Measurements from ENCODE around the gene NKX2-4. TPM values are rescaled to one million over a fixed set of nuclear protein-coding genes. Genes with fewer than 3 reads are reported as not detected.

NKX2-4 gene
- total RNA-seq, 1 donor from 2014 or later, result not detected

GRCh38 chr20:21364413-21364812, 32.9 kb downstream of the NKX2-4 start:
- peaks cover 44% of the 10 kb centered on the region for H3K36me3 Mint-ChIP-seq (ENCODE audit: unreplicated experiment)

GRCh38 chr20:21361266-21361665, 36.1 kb downstream of the NKX2-4 start:
- Mint-ChIP-seq H3K27me3 (ENCODE audit: unreplicated experiment) (no peaks in the 10 kb centered on the region), H3K36me3 (ENCODE audit: unreplicated experiment) (peaks cover 39% of the 10 kb centered on the region), H3K4me1 (ENCODE audit: unreplicated experiment) (no peaks in the 10 kb centered on the region), H3K27ac (ENCODE audit: unreplicated experiment) (no peak overlapping the region), H3K9me3 (ENCODE audit: unreplicated experiment) (no peaks in the 10 kb centered on the region), H3K4me3 (ENCODE audit: unreplicated experiment) (no peak overlapping the region)
- no peak for TF ChIP-seq CTCF (IDR thresholded peaks at IDR 0.05)
- no peak for DNase-seq (ENCODE audit: extremely low spot score, unreplicated experiment)

More at GRCh38 chr20:21364413-21364812, 32.9 kb downstream of the NKX2-4 start:
- H3K27me3 Mint-ChIP-seq (ENCODE audit: unreplicated experiment), result no peaks in the 10 kb centered on the region
- H3K4me1 Mint-ChIP-seq (ENCODE audit: unreplicated experiment), result no peaks in the 10 kb centered on the region
- DNase-seq (ENCODE audit: extremely low spot score, unreplicated experiment), result no peak
- no peak overlapping the region for H3K27ac Mint-ChIP-seq (ENCODE audit: unreplicated experiment)
- H3K9me3 Mint-ChIP-seq (ENCODE audit: unreplicated experiment), result no peaks in the 10 kb centered on the region
- H3K4me3 Mint-ChIP-seq (ENCODE audit: unreplicated experiment), result no peak overlapping the region
- no peak for TF ChIP-seq CTCF (IDR thresholded peaks at IDR 0.05)

GRCh38 chr20:21360705-21361104, 36.6 kb downstream of the NKX2-4 start:
- Mint-ChIP-seq H3K27me3 (ENCODE audit: unreplicated experiment) (no peaks in the 10 kb centered on the region), H3K4me1 (ENCODE audit: unreplicated experiment) (no peaks in the 10 kb centered on the region), H3K4me3 (ENCODE audit: unreplicated experiment) (no peak overlapping the region), H3K27ac (ENCODE audit: unreplicated experiment) (no peak overlapping the region), H3K9me3 (ENCODE audit: unreplicated experiment) (no peaks in the 10 kb centered on the region), H3K36me3 (ENCODE audit: unreplicated experiment) (peaks cover 41% of the 10 kb centered on the region)
- no peak for TF ChIP-seq CTCF (IDR thresholded peaks at IDR 0.05)
- no peak for DNase-seq (ENCODE audit: extremely low spot score, unreplicated experiment)

- H3K4me3 Mint-ChIP-seq (ENCODE audit: unreplicated experiment), result no peak overlapping the region
- no peaks in the 10 kb centered on the region for H3K9me3 Mint-ChIP-seq (ENCODE audit: unreplicated experiment)
- TF ChIP-seq CTCF (IDR thresholded peaks at IDR 0.05), result no peak
- H3K27me3 Mint-ChIP-seq (ENCODE audit: unreplicated experiment), result no peaks in the 10 kb centered on the region
- no peak for DNase-seq (ENCODE audit: extremely low spot score, unreplicated experiment)
- no peak overlapping the region for H3K27ac Mint-ChIP-seq (ENCODE audit: unreplicated experiment)
- H3K4me1 Mint-ChIP-seq (ENCODE audit: unreplicated experiment), result no peaks in the 10 kb centered on the region
- peaks cover 43% of the 10 kb centered on the region for H3K36me3 Mint-ChIP-seq (ENCODE audit: unreplicated experiment)
Observed at GRCh38 chr20:21358737-21359136, 38.6 kb downstream of the NKX2-4 start.

GRCh38 chr20:21357844-21358243, 39.5 kb downstream of the NKX2-4 start:
- no peaks in the 10 kb centered on the region for H3K4me1 Mint-ChIP-seq (ENCODE audit: unreplicated experiment)
- H3K27me3 Mint-ChIP-seq (ENCODE audit: unreplicated experiment), result no peaks in the 10 kb centered on the region
- no peak for DNase-seq (ENCODE audit: extremely low spot score, unreplicated experiment)
- no peaks in the 10 kb centered on the region for H3K9me3 Mint-ChIP-seq (ENCODE audit: unreplicated experiment)
- no peak overlapping the region for H3K4me3 Mint-ChIP-seq (ENCODE audit: unreplicated experiment)
- peaks cover 35% of the 10 kb centered on the region for H3K36me3 Mint-ChIP-seq (ENCODE audit: unreplicated experiment)
- TF ChIP-seq CTCF (IDR thresholded peaks at IDR 0.05), result no peak
- no peak overlapping the region for H3K27ac Mint-ChIP-seq (ENCODE audit: unreplicated experiment)
